Measurements from ENCODE around the gene PLXNA1.

DNA sequence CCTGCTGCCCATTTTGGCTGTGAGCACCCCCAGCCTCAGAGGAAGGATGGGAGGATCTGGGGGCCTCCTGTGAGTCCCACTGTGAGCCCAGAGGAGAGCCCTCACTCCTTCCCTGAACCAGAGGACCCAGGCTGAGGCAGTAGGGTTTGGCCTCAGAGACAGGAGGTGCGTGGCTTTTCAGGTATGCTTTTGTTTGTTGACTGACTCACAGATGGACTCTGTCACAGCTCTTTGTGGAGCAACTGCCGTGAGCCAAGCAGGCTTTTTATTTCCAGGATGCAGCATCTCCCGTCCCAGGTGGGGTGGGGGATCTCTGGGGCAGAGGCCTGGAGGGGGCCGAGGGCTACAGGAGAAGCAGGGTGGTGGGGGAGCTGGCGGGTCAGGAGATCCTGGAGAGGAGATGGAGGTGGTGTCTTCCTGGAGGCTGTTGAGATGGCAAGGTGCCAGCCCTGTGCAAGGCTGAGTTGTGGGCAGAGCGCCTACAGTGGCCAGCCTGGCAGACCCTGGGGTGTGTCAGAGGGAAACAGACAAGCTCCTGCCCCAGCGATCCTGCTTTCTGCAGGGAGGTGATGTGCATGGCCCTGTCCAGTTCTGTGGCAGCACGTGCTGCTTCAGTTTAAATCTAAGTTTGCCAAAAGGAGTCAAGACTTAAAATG is 24.0 kb downstream of the PLXNA1 start:
- TF ChIP-seq, protein P1, sequence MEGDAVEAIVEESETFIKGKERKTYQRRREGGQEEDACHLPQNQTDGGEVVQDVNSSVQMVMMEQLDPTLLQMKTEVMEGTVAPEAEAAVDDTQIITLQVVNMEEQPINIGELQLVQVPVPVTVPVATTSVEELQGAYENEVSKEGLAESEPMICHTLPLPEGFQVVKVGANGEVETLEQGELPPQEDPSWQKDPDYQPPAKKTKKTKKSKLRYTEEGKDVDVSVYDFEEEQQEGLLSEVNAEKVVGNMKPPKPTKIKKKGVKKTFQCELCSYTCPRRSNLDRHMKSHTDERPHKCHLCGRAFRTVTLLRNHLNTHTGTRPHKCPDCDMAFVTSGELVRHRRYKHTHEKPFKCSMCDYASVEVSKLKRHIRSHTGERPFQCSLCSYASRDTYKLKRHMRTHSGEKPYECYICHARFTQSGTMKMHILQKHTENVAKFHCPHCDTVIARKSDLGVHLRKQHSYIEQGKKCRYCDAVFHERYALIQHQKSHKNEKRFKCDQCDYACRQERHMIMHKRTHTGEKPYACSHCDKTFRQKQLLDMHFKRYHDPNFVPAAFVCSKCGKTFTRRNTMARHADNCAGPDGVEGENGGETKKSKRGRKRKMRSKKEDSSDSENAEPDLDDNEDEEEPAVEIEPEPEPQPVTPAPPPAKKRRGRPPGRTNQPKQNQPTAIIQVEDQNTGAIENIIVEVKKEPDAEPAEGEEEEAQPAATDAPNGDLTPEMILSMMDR (IDR thresholded peaks at IDR 0.05): no peak
- no peak for TF ChIP-seq POLR2AphosphoS5 (IDR thresholded peaks at IDR 0.05; ENCODE audit: low read depth, low read length)

Data from Panc1 (cell line).